Endothelial cell of umbilical vein (primary cell): ENCODE data around the gene ALKBH8. TPM values are rescaled to one million over a fixed set of nuclear protein-coding genes. Genes with fewer than 3 reads are reported as not detected.
"Not testable (repeated sequence)": the region's sequence is repeated elsewhere in the genome, so short reads cannot be mapped to it uniquely, and the experiment has no call there.

Source experiments
- BruUV-seq: library from RNA; stranded (reverse); fragments of 400-500 nt; replicated peaks from 2 replicates; lab custom pipeline; 2021; lab: Mats Ljungman, UMichigan
- CTCF ChIA-PET: fragments of 300-600, 350-600 bp; sonication (Branson Sonifier 250); formaldehyde crosslinking; loops from one replicate; lab custom pipeline; 2021; ENCODE audit warnings: antibody characterized with exemption, inconsistent platforms; lab: Charles Lee
- POLR2A ChIA-PET: fragments of 300-600, 350-600 bp; sonication (Branson Sonifier 250); formaldehyde crosslinking; loops from one replicate; lab custom pipeline; 2021; ENCODE audit warnings: antibody characterized with exemption, inconsistent platforms; lab: Charles Lee
- DNase-seq: peaks from one replicate; pipeline ENCODE4 v3.0.0-alpha.2; 2011; ENCODE audit warnings: low read depth, low spot score
- FAIRE-seq: peaks from 2 replicates; lab custom pipeline; 2011; peaks lifted over from hg19 to GRCh38; lab: Jason Lieb, UNC
- H2AFZ ChIP-seq: 2 replicates; pipeline ENCODE4 v1.6.0; 2012; ENCODE audit warnings: low read depth, low read length, control low read depth, inconsistent platforms
- H3K27ac ChIP-seq: 2 replicates; pipeline ENCODE4 v1.5.1; 2011; ENCODE audit warnings: low read depth, mild to moderate bottlenecking, control low read depth, low read length, moderate library complexity; ENCODE audit not compliant: insufficient read depth
- H3K27me3 ChIP-seq, 2 experiments: 2 replicates each; pipeline versions ENCODE4 v1.6.0 to v1.6.1; 2011; ENCODE audit warnings: low read length in 2 of 2, mixed read lengths in 1 of 2; ENCODE audit not compliant: control insufficient read depth in 2 of 2, insufficient read depth in 2 of 2
- H3K36me3 ChIP-seq, 2 experiments: 2 replicates in 1 of 2; 3 replicates in 1 of 2; pipeline ENCODE4 v1.5.1; 2011; ENCODE audit warnings: low read length in 2 of 2, mild to moderate bottlenecking in 1 of 2, moderate library complexity in 1 of 2; ENCODE audit not compliant: control insufficient read depth in 2 of 2, insufficient read depth in 2 of 2; ENCODE audit errors: extremely low read depth in 1 of 2
- H3K4me1 ChIP-seq: 3 replicates; pipeline ENCODE4 v1.5.1; 2011; ENCODE audit warnings: mild to moderate bottlenecking, low read length; ENCODE audit not compliant: control insufficient read depth, insufficient read depth; ENCODE audit errors: extremely low read depth
- H3K4me2 ChIP-seq: 2 replicates; pipeline ENCODE4 v1.6.1; 2011; ENCODE audit warnings: low read length, control low read depth, mixed read lengths; ENCODE audit not compliant: insufficient read depth
- H3K4me3 ChIP-seq, 3 experiments: fragments of 200-600 bp in 1 of 3; sonication (generic), shearing (Covaris generic) in 1 of 3; replicated peaks in 1 of 3; 2 replicates each; pipeline ENCODE4 v1.5.1; 2011 to 2016; ENCODE audit warnings: control low read depth in 3 of 3, low read length in 3 of 3, mild to moderate bottlenecking in 2 of 3, inconsistent platforms in 1 of 3, low read depth in 1 of 3, moderate library complexity in 1 of 3; ENCODE audit not compliant: insufficient read depth in 1 of 3
- H3K79me2 ChIP-seq: 2 replicates; pipeline ENCODE4 v1.6.0; 2012; ENCODE audit warnings: low read length, inconsistent platforms; ENCODE audit not compliant: control insufficient read depth, insufficient read depth
- H3K9ac ChIP-seq: replicated peaks from 2 replicates; pipeline ENCODE3; 2011; ENCODE audit warnings: low read length, control low read depth; ENCODE audit not compliant: insufficient read depth; ENCODE audit errors: extremely low read depth
- H3K9me1 ChIP-seq: replicated peaks from 3 replicates; pipeline ENCODE4 v1.6.0; 2011; ENCODE audit warnings: mild to moderate bottlenecking, low read length; ENCODE audit not compliant: control insufficient read depth, insufficient read depth; ENCODE audit errors: extremely low read depth
- H3K9me3 ChIP-seq: replicated peaks from 2 replicates; pipeline ENCODE4 v1.5.1; 2012; ENCODE audit warnings: low read length, inconsistent platforms; ENCODE audit not compliant: control insufficient read depth, insufficient read depth
- H4K20me1 ChIP-seq: replicated peaks from 2 replicates; pipeline ENCODE3; 2011; ENCODE audit warnings: mild to moderate bottlenecking, low read length; ENCODE audit not compliant: control insufficient read depth, insufficient read depth; ENCODE audit errors: extremely low read depth
- CTCF ChIP-seq, 2 donors: IDR thresholded peaks; 1 replicate in 1 of 2; 2 replicates in 1 of 2; pipeline ENCODE4 v1.5.1; 2011; ENCODE audit warnings: low read length in 2 of 2, mild to moderate bottlenecking in 2 of 2, moderate library complexity in 2 of 2, control low read depth in 1 of 2, inconsistent platforms in 1 of 2, low read depth in 1 of 2; ENCODE audit not compliant: insufficient read depth in 1 of 2; ENCODE audit errors: extremely low read depth in 1 of 2
- EZH2 ChIP-seq: IDR thresholded peaks from 2 replicates; pipeline ENCODE4 v1.6.1; 2012; ENCODE audit warnings: borderline replicate concordance, low read depth, mild to moderate bottlenecking, moderate library complexity, low read length, inconsistent platforms; ENCODE audit not compliant: severe bottlenecking
- FOS ChIP-seq: IDR thresholded peaks from 2 replicates; pipeline ENCODE4 v1.6.1; 2011; ENCODE audit warnings: mild to moderate bottlenecking, low read length, moderate library complexity, borderline replicate concordance; ENCODE audit not compliant: insufficient read depth
- GATA2 ChIP-seq: IDR thresholded peaks from 2 replicates; pipeline ENCODE4 v1.7.0; 2011; ENCODE audit warnings: low read depth, mild to moderate bottlenecking, moderate library complexity, mixed read lengths, low read length; ENCODE audit not compliant: insufficient read length, insufficient read depth
- JUN ChIP-seq: IDR thresholded peaks from 2 replicates; pipeline ENCODE4 v1.6.1; 2011; ENCODE audit warnings: borderline replicate concordance, low read depth; ENCODE audit not compliant: insufficient read length, insufficient read depth
- MAX ChIP-seq: IDR thresholded peaks from 2 replicates; pipeline ENCODE4 v1.6.1; 2011; ENCODE audit not compliant: insufficient read depth, insufficient read length
- MYC ChIP-seq: IDR thresholded peaks from one replicate; pipeline ENCODE4 v1.6.1; 2011; ENCODE audit warnings: mild to moderate bottlenecking, low read depth, low read length
- POLR2A ChIP-seq: IDR thresholded peaks from 2 replicates; pipeline ENCODE4 v1.6.1; 2012; ENCODE audit warnings: low read depth, mild to moderate bottlenecking, control low read depth, low read length
- POLR2AphosphoS5 ChIP-seq: IDR thresholded peaks from 2 replicates; pipeline ENCODE4 v1.6.1; 2012; ENCODE audit warnings: low read depth, mild to moderate bottlenecking, control low read depth, low read length, moderate library complexity; ENCODE audit not compliant: insufficient read depth
- dilution Hi-C: fragments of 300-500 bp; cut with MboI; formaldehyde crosslinking; loops from one replicate; pipeline ENCODE4 v1.15.0; 2019; ENCODE audit warnings: low sequenced_read_pairs; ENCODE audit not compliant: extremely low pct_ligation_motif_present
- intact Hi-C: fragments of 100-400 bp; cut with micrococcal nuclease; formaldehyde crosslinking; loops from one replicate; pipeline ENCODE4 v1.10.0; 2022
- polyA plus RNA-seq, 4 experiments: library from polyadenylated mRNA; depleted of rRNA in 3 of 4; stranded (reverse) in 3 of 4; unstranded in 1 of 4; fragments of >200 nt; gene quantifications; 2 replicates each; pipeline versions ENCODE4 v1.2.1 to v1.2.3, GENCODE V29; 2011 to 2012; ENCODE audit warnings: missing spikeins in 1 of 4
- total RNA-seq: library from RNA; stranded (reverse); gene quantifications from 2 replicates; pipeline ENCODE4 v1.2.3, GENCODE V29; 2021

Gene ALKBH8
- total and polyA plus RNA-seq, 2 donors (not counting 3 experiments of a cell fraction or from before 2014, with no cell fraction given), result 2.6 to 10.2 TPM

- H3K79me2 ChIP-seq, result no peaks in the 10 kb centered on the region
- ChIA-PET CTCF (no interaction called here), POLR2A (no interaction called here)
- no peak for TF ChIP-seq MYC
- TF ChIP-seq CTCF (IDR thresholded peaks at IDR 0.05; ENCODE audit: extremely low read depth in 1 of 2, insufficient read depth in 1 of 2, low read depth in 1 of 2, low read length in 2 of 2), result no peak
- no peak for TF ChIP-seq EZH2
- TF ChIP-seq POLR2A, result no peak
- TF ChIP-seq JUN, result no peak
- no peak for TF ChIP-seq FOS
- no peak for TF ChIP-seq POLR2AphosphoS5
- TF ChIP-seq GATA2, result no peak
- TF ChIP-seq MAX, result no peak
- intact Hi-C loops, result no loop called here
- no TSS peak for BruUV-seq
- no peak overlapping the region for H2AFZ ChIP-seq
- H4K20me1 ChIP-seq, result no peaks in the 10 kb centered on the region
- H3K27me3 ChIP-seq, result no peaks in the 10 kb centered on the region
- H3K9me1 ChIP-seq, result no peaks in the 10 kb centered on the region
- no peak overlapping the region for H3K9ac ChIP-seq
- H3K36me3 ChIP-seq, result no peaks in the 10 kb centered on the region
- dilution Hi-C loops, result no loop called here
- H3K4me1 ChIP-seq, result no peaks in the 10 kb centered on the region
- no peak for DNase-seq
- no peak for FAIRE-seq
- no peak overlapping the region for H3K4me3 ChIP-seq
- H3K4me2 ChIP-seq, result no peak overlapping the region
- no peaks in the 10 kb centered on the region for H3K9me3 ChIP-seq
- no peak overlapping the region for H3K27ac ChIP-seq
These were observed 63.8 kb downstream of the ALKBH8 start for GRCh38 chr11:107501713-107502112.

GRCh38 chr11:107497371-107497770 lies 68.2 kb downstream of the ALKBH8 start:
- intact Hi-C loops, H3K9ac ChIP-seq, H2AFZ ChIP-seq, BruUV-seq, H3K79me2 ChIP-seq, FAIRE-seq, dilution Hi-C loops, CTCF ChIA-PET, H3K9me3 ChIP-seq, H4K20me1 ChIP-seq, H3K9me1 ChIP-seq, H3K27me3 ChIP-seq, H3K4me3 ChIP-seq, POLR2A ChIA-PET, H3K4me2 ChIP-seq, H3K4me1 ChIP-seq, DNase-seq, H3K36me3 ChIP-seq, H3K27ac ChIP-seq: not testable (repeated sequence)
